Activated CD8-positive, alpha-beta T cell treated with anti-CD3 and anti-CD28 coated beads for 36 hours (primary cell): ENCODE results near the gene LUC7L3. TPM values are rescaled to one million over a fixed set of nuclear protein-coding genes. Genes with fewer than 3 reads are reported as not detected.
"Not testable (repeated sequence)": the region's sequence is repeated elsewhere in the genome, so short reads cannot be mapped to it uniquely, and the experiment has no call there.

Source experiments
- ATAC-seq: fragments of 200-7000 bp; cut with Tn5 transposase; one replicate; pipeline ENCODE4 v1.10.0; 2021; ENCODE audit warnings: mild to moderate bottlenecking, moderate library complexity
- CTCF ChIA-PET: fragments of 350-600 bp; sonication (Branson Sonifier 250); formaldehyde crosslinking; loops from one replicate; lab custom pipeline; 2021; ENCODE audit warnings: antibody characterized with exemption; lab: Charles Lee
- POLR2A ChIA-PET: fragments of 350-600 bp; sonication (Branson Sonifier 250); formaldehyde crosslinking; loops from one replicate; lab custom pipeline; 2021; ENCODE audit warnings: antibody characterized with exemption; lab: Charles Lee
- DNase-seq: peaks from one replicate; pipeline ENCODE4 v3.0.0-alpha.2; 2020
- H3K27ac Mint-ChIP-seq: one replicate; pipeline ENCODE4 v1.8.0; 2021; ENCODE audit warnings: mild to moderate bottlenecking, mixed read lengths
- H3K27me3 Mint-ChIP-seq: one replicate; pipeline ENCODE4 v1.8.0; 2021; ENCODE audit warnings: mixed read lengths
- H3K36me3 Mint-ChIP-seq: one replicate; pipeline ENCODE4 v1.8.0; 2021; ENCODE audit warnings: low read depth, mixed read lengths
- H3K4me1 Mint-ChIP-seq: one replicate; pipeline ENCODE4 v1.8.0; 2021; ENCODE audit warnings: low read depth, mixed read lengths
- H3K4me3 Mint-ChIP-seq: one replicate; pipeline ENCODE4 v1.8.0; 2021; ENCODE audit warnings: mild to moderate bottlenecking, moderate library complexity, mixed read lengths
- H3K9me3 Mint-ChIP-seq: one replicate; pipeline ENCODE4 v1.8.0; 2021; ENCODE audit warnings: mixed read lengths
- CTCF ChIP-seq: fragments of 200-600 bp; IDR thresholded peaks from one replicate; pipeline ENCODE4 v1.8.0; 2022; ENCODE audit warnings: antibody characterized with exemption, mild to moderate bottlenecking
- intact Hi-C: fragments of 100-400 bp; cut with micrococcal nuclease; formaldehyde crosslinking; loops from one replicate; pipeline ENCODE4 v1.10.0; 2022
- total RNA-seq, 2 experiments: library from RNA; stranded (reverse); gene quantifications; one replicate each; pipeline ENCODE4 v1.2.3, GENCODE V29; 2021

Gene LUC7L3
- total RNA-seq, 2 experiments from 2014 or later: 148 to 160 TPM

DNA sequence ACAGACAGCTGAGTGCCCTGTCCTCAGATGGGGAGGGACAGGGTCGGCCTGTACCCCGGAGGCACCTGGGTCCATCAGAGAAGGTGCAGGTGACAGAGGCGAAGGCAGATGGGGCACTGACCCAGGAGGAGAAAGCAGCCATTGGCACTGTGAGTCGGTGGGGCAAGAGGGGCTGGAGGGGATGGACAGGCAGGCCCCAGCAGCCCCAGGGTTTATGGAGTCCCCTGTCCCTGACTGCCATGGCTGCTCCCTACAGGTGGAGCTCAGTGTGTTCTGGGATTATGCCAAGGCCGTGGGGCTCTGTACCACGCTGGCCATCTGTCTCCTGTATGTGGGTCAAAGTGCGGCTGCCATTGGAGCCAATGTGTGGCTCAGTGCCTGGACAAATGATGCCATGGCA is 43.8 kb upstream of the LUC7L3 start:
- intact Hi-C loops: no loop called here
- H3K27me3 Mint-ChIP-seq: peaks cover 3% of the 10 kb centered on the region
- no peak for ATAC-seq
- ChIA-PET POLR2A (no interaction called here), CTCF (no interaction called here)
- no peak overlapping the region for H3K4me3 Mint-ChIP-seq
- no peak for DNase-seq
- H3K27ac Mint-ChIP-seq: no peak overlapping the region
- TF ChIP-seq CTCF: no peak
- H3K4me1 Mint-ChIP-seq: no peaks in the 10 kb centered on the region
- no peaks in the 10 kb centered on the region for H3K9me3 Mint-ChIP-seq
- no peaks in the 10 kb centered on the region for H3K36me3 Mint-ChIP-seq

DNA sequence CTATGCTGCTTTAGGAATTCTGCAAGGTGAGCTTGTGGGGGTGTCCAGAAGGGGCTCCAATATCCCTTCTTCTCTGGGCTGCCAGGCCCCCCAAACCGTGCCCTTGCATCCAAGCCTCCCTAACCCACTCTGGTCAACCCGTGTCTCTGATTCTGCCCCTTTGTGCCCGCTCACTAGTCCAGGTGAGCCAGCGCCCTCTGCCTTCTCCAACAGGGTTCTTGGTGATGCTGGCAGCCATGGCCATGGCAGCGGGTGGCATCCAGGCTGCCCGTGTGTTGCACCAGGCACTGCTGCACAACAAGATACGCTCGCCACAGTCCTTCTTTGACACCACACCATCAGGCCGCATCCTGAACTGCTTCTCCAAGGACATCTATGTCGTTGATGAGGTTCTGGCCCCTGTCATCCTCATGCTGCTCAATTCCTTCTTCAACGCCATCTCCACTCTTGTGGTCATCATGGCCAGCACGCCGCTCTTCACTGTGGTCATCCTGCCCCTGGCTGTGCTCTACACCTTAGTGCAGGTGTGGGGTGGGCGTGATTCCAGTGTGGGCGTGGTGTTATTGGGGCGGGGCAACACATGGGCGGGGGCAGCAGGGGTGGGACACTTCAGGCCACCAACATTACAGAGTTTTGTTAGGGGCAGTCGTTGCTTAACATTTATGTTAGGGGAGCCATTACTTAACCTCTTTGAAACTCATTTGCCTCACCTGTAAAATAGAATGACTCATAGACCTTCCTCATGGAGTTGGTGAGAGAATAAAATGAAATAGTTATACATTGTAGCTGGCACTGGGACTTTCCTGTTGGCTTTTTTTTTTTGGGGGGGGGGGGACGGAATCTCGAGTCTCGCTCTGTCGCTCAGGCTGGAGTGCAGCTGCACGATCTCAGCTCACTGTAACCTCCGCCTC is 43.1 kb upstream of the LUC7L3 start:
- no peak overlapping the region for H3K4me3 Mint-ChIP-seq
- no peak overlapping the region for H3K27ac Mint-ChIP-seq
- intact Hi-C loops: no loop called here
- H3K36me3 Mint-ChIP-seq: no peaks in the 10 kb centered on the region
- POLR2A ChIA-PET: no interaction called here
- ATAC-seq: no peak
- no peak for DNase-seq
- peaks cover 5% of the 10 kb centered on the region for H3K27me3 Mint-ChIP-seq
- TF ChIP-seq CTCF: no peak
- H3K4me1 Mint-ChIP-seq: no peaks in the 10 kb centered on the region
- CTCF ChIA-PET: no interaction called here
- H3K9me3 Mint-ChIP-seq: no peaks in the 10 kb centered on the region

- DNase-seq: no peak
- H3K9me3 Mint-ChIP-seq: no peaks in the 10 kb centered on the region
- peaks cover 8% of the 10 kb centered on the region for H3K27me3 Mint-ChIP-seq
- ATAC-seq: no peak
- no peak overlapping the region for H3K27ac Mint-ChIP-seq
- H3K4me3 Mint-ChIP-seq: no peak overlapping the region
- intact Hi-C loops: no loop called here
- ChIA-PET POLR2A (no interaction called here), CTCF (no interaction called here)
- H3K4me1 Mint-ChIP-seq: no peaks in the 10 kb centered on the region
- TF ChIP-seq CTCF: no peak
- H3K36me3 Mint-ChIP-seq: no peaks in the 10 kb centered on the region
Observed at GRCh38 chr17:50677851-50678375, 41.5 kb upstream of the LUC7L3 start.

- POLR2A ChIA-PET: interaction anchor here (0.6 kb wide), 1 partner anchor 56 kb away, joined by 3 read pairs; no protein-coding TSS in a partner anchor
- CTCF ChIA-PET: no interaction called here
- no peak for TF ChIP-seq CTCF
Observed at GRCh38 chr17:50679008-50679544, 40.3 kb upstream of the LUC7L3 start.

DNA sequence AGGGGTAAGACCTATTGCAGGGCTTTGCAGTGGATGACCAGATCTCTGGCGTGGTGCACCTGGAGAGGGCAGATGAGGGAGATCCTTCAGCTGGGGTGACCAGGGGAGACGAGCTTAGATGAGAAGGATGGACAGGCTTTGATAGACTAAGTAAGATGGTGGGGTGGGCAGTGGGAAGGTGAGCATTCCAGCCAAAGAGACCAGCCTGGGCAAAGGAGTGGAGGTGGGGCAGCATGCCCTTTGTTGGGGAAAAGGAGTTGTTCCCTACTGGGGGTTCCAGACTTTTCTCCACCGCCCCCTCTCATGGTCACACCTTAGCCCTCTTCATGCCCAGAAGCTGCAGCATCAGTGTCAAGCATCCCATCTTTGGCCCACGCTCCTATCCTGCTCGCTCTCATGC is 39.3 kb upstream of the LUC7L3 start:
- Mint-ChIP-seq H3K4me1 (no peaks in the 10 kb centered on the region), H3K27ac (no peak overlapping the region), H3K9me3 (no peaks in the 10 kb centered on the region), H3K36me3 (no peaks in the 10 kb centered on the region), H3K27me3 (peaks cover 8% of the 10 kb centered on the region), H3K4me3 (no peak overlapping the region)
- ChIA-PET POLR2A (interaction anchor here (0.9 kb wide), 1 partner anchor 11 kb away, joined by 3 read pairs; no protein-coding TSS in a partner anchor), CTCF (interaction anchor here (0.8 kb wide), 1 partner anchor 54 kb away, joined by 4 read pairs; no protein-coding TSS in a partner anchor)
- ATAC-seq: no peak
- TF ChIP-seq CTCF: no peak
- DNase-seq: no peak
- intact Hi-C loops: no loop called here

More at GRCh38 chr17:50679008-50679544, 40.3 kb upstream of the LUC7L3 start:
- intact Hi-C loops: no loop called here
- ATAC-seq (no peak), DNase-seq (no peak)
- H3K27ac Mint-ChIP-seq: no peak overlapping the region
- H3K36me3 Mint-ChIP-seq: no peaks in the 10 kb centered on the region
- no peak overlapping the region for H3K4me3 Mint-ChIP-seq
- H3K4me1 Mint-ChIP-seq: no peaks in the 10 kb centered on the region
- no peaks in the 10 kb centered on the region for H3K9me3 Mint-ChIP-seq
- H3K27me3 Mint-ChIP-seq: peaks cover 8% of the 10 kb centered on the region

DNA sequence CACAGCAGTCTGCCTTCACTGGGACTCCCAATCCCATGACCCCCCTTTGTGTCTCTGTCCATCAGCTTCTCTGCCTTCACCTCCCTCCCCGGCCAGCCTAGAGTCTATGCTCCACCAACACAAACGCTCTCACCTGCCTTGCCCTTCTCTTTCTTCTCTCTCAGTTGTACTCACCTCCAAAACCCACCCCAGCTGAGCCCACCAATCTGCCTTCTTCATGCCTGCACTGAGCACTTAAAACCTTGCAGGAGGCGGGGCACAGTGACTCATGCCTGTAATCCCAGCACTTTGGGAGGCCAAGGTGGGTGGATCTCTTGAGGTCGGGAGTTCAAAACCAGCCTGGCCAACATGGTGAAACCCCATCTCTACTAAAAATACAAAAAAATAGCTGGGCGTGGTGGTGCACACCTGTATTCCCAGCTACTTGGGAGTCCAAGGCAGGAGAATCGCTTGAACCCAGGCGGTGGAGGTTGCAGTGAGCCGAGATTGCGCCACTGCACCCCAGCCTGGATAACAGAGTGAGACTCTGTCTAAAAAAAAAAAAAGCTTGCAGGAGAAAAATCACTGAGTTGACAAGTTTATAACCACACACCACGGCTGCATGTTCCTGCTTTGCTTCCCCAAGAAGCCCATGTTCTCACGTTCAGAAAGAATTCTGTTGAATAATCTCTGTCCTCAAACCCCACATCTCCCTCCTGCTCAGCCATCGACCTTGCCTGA is 38.7 kb upstream of the LUC7L3 start:
- DNase-seq, H3K9me3 Mint-ChIP-seq, H3K4me1 Mint-ChIP-seq, intact Hi-C loops, H3K4me3 Mint-ChIP-seq, ATAC-seq, H3K36me3 Mint-ChIP-seq, H3K27me3 Mint-ChIP-seq, H3K27ac Mint-ChIP-seq: not testable (repeated sequence)
- ChIA-PET POLR2A (interaction anchor here (0.9 kb wide), 1 partner anchor 10 kb away, joined by 3 read pairs; no protein-coding TSS in a partner anchor), CTCF (interaction anchor here (0.8 kb wide), 1 partner anchor 54 kb away, joined by 4 read pairs; no protein-coding TSS in a partner anchor)
